GM23338 (cell line): Measurements from ENCODE around the gene NRAS. TPM values are rescaled to one million over a fixed set of nuclear protein-coding genes. Genes with fewer than 3 reads are reported as not detected.

ENCODE experiments used
- ATAC-seq: fragments of 200-7000 bp; cut with Tn5 transposase; 3 replicates; pipeline ENCODE4 v1.9.1; 2020
- DNase-seq: peaks from one replicate; pipeline ENCODE4 v3.0.0-alpha.2; 2015; ENCODE audit warnings: low spot score
- H2AFZ ChIP-seq: fragments of 200-600 bp; sonication (generic); 2 replicates; pipeline ENCODE4 v1.8.0; 2016; ENCODE audit warnings: antibody characterized with exemption, mild to moderate bottlenecking, moderate library complexity
- H3F3A ChIP-seq: fragments of 200-600 bp; sonication (generic); replicated peaks from 2 replicates; pipeline ENCODE4 v1.8.0; 2017; ENCODE audit warnings: antibody characterized with exemption, mixed run types, low read depth
- H3K27ac ChIP-seq: fragments of 200-600 bp; sonication (generic); 2 replicates; pipeline ENCODE4 v1.6.1; 2016; ENCODE audit warnings: low read depth
- H3K27me3 ChIP-seq: fragments of 200-600 bp; sonication (generic); 2 replicates; pipeline ENCODE4 v1.8.0; 2016; ENCODE audit warnings: mild to moderate bottlenecking, mixed run types, moderate library complexity; ENCODE audit not compliant: insufficient read depth
- H3K36me3 ChIP-seq: fragments of 200-600 bp; sonication (generic); 2 replicates; pipeline ENCODE4 v1.8.0; 2016; ENCODE audit warnings: mild to moderate bottlenecking; ENCODE audit not compliant: insufficient read depth
- H3K4me1 ChIP-seq: fragments of 200-600 bp; sonication (generic); 2 replicates; pipeline ENCODE4 v1.8.0; 2016; ENCODE audit warnings: mild to moderate bottlenecking, moderate library complexity; ENCODE audit not compliant: insufficient read depth
- H3K4me2 ChIP-seq: fragments of 200-600 bp; sonication (generic); 2 replicates; pipeline ENCODE4 v1.7.1; 2017; ENCODE audit warnings: mixed run types
- H3K4me3 ChIP-seq: fragments of 200-600 bp; sonication (generic); 2 replicates; pipeline ENCODE4 v1.6.1; 2016; ENCODE audit warnings: mixed run types
- H3K79me2 ChIP-seq: fragments of 200-600 bp; sonication (generic); replicated peaks from 2 replicates; pipeline ENCODE4 v1.8.0; 2017; ENCODE audit warnings: mild to moderate bottlenecking; ENCODE audit not compliant: insufficient read depth
- H3K9me2 ChIP-seq: fragments of 200-600 bp; sonication (generic); 2 replicates; pipeline ENCODE4 v1.8.0; 2017; ENCODE audit not compliant: insufficient read depth
- H4K20me1 ChIP-seq: fragments of 200-600 bp; sonication (generic); replicated peaks from 2 replicates; pipeline ENCODE4 v1.8.0; 2017; ENCODE audit warnings: mild to moderate bottlenecking; ENCODE audit not compliant: insufficient read depth
- H3K27ac Mint-ChIP-seq: 2 replicates; pipeline ENCODE4 v1.8.0; 2020; ENCODE audit warnings: inconsistent platforms, mild to moderate bottlenecking, moderate library complexity, mixed read lengths
- H3K27me3 Mint-ChIP-seq: 3 replicates; pipeline ENCODE4 v1.8.0; 2022; ENCODE audit warnings: low read depth, mild to moderate bottlenecking, moderate library complexity, mixed read lengths, inconsistent platforms; ENCODE audit not compliant: insufficient read depth, poor library complexity
- H3K36me3 Mint-ChIP-seq: 3 replicates; pipeline ENCODE4 v1.8.0; 2021; ENCODE audit warnings: low read depth, mild to moderate bottlenecking, inconsistent platforms, moderate library complexity, mixed read lengths
- H3K4me1 Mint-ChIP-seq: 3 replicates; pipeline ENCODE4 v1.8.0; 2020; ENCODE audit warnings: mild to moderate bottlenecking, inconsistent platforms, mixed read lengths
- H3K4me3 Mint-ChIP-seq: 3 replicates; pipeline ENCODE4 v1.8.0; 2021; ENCODE audit warnings: moderate library complexity, mild to moderate bottlenecking, inconsistent platforms, mixed read lengths
- H3K9me3 Mint-ChIP-seq: 3 replicates; pipeline ENCODE4 v1.8.0; 2020; ENCODE audit warnings: moderate library complexity, mild to moderate bottlenecking, inconsistent platforms, mixed read lengths
- CREB1 ChIP-seq: fragments of 250-450 bp; sonication (Bioruptor Pico); IDR thresholded peaks from 2 replicates; pipeline ENCODE4 v1.5.0; 2020; ENCODE audit warnings: low read depth, mild to moderate bottlenecking, moderate library complexity
- CTCF ChIP-seq, 2 experiments: fragments of 200-600 bp in 1 of 2; sonication (generic) in 1 of 2; conservative IDR thresholded peaks; 2 replicates each; pipeline versions ENCODE4 v1.5.1 to v1.6.1; 2016 to 2017; ENCODE audit warnings: antibody characterized with exemption in 2 of 2, low read depth in 2 of 2, mild to moderate bottlenecking in 2 of 2, moderate library complexity in 1 of 2
- ETS1 ChIP-seq: IDR thresholded peaks from 2 replicates; pipeline ENCODE4 v1.6.1; 2016; ENCODE audit warnings: antibody characterized with exemption
- EZH2 ChIP-seq: fragments of 200-600 bp; sonication (generic); IDR thresholded peaks from one replicate; pipeline ENCODE4 v1.8.0; 2017; ENCODE audit warnings: antibody characterized with exemption, mild to moderate bottlenecking, low read depth; ENCODE audit not compliant: unreplicated experiment
- EZH2phosphoT487 ChIP-seq: fragments of 200-600 bp; sonication (generic); IDR thresholded peaks from one replicate; pipeline ENCODE4 v1.8.1; 2018; ENCODE audit warnings: antibody characterized with exemption; ENCODE audit not compliant: unreplicated experiment
- JUNB ChIP-seq: IDR thresholded peaks from one replicate; pipeline ENCODE4 v1.6.1; 2016; ENCODE audit warnings: antibody characterized with exemption; ENCODE audit not compliant: unreplicated experiment
- NANOG ChIP-seq: IDR thresholded peaks from 2 replicates; pipeline ENCODE4 v1.6.1; 2016; ENCODE audit warnings: antibody characterized with exemption, borderline replicate concordance
- POLR2AphosphoS5 ChIP-seq: IDR thresholded peaks from 2 replicates; pipeline ENCODE4 v1.6.1; 2016; ENCODE audit warnings: antibody characterized with exemption, low read depth
- REST ChIP-seq: IDR thresholded peaks from one replicate; pipeline ENCODE4 v1.6.1; 2018; ENCODE audit warnings: antibody characterized with exemption; ENCODE audit not compliant: unreplicated experiment
- STAT1 ChIP-seq: IDR thresholded peaks from one replicate; pipeline ENCODE4 v1.6.1; 2016; ENCODE audit warnings: antibody characterized with exemption; ENCODE audit not compliant: unreplicated experiment
- ZNF114 ChIP-seq: fragments of 250-450 bp; sonication (Bioruptor Pico); IDR thresholded peaks from 2 replicates; pipeline ENCODE4 v1.5.0; 2020; ENCODE audit warnings: mild to moderate bottlenecking, moderate library complexity
- ZNF331 ChIP-seq: fragments of 250-450 bp; sonication (Bioruptor Pico); IDR thresholded peaks from 2 replicates; pipeline ENCODE4 v1.5.0; 2020; ENCODE audit warnings: low read depth, mild to moderate bottlenecking, moderate library complexity
- ZNF462 ChIP-seq: fragments of 250-450 bp; sonication (Bioruptor Pico); IDR thresholded peaks from 2 replicates; pipeline ENCODE4 v1.5.0; 2020; ENCODE audit warnings: mild to moderate bottlenecking, moderate library complexity
- polyA plus RNA-seq: library from polyadenylated mRNA; unstranded; fragments of >200 nt; fragmentation: Nextera tagmentation; extraction: Ambion mirVana; gene quantifications from 2 replicates; pipeline ENCODE4 v1.2.1, GENCODE V29; 2016
- total RNA-seq: library from RNA; depleted of rRNA; stranded (reverse); fragments of >200 nt; shearing (Covaris generic); gene quantifications from 2 replicates; pipeline ENCODE4 v1.2.3, GENCODE V29; 2014

NRAS gene
- total and polyA plus RNA-seq, 2 experiments from 2014 or later = 22.3 to 83.2 TPM

GRCh38 chr1:114677691-114678090 is 38.9 kb downstream of the NRAS start:
- DNase-seq (no peak), ATAC-seq (no peak)
- H3K4me1 ChIP-seq = no peaks in the 10 kb centered on the region
- no peaks in the 10 kb centered on the region for H3K36me3 ChIP-seq
- no peaks in the 10 kb centered on the region for H3K9me3 Mint-ChIP-seq
- no peaks in the 10 kb centered on the region for H3K27me3 ChIP-seq
- H3F3A ChIP-seq = no peaks in the 10 kb centered on the region
- H2AFZ ChIP-seq = no peak overlapping the region
- H3K27ac ChIP-seq = no peak overlapping the region
- H3K4me1 Mint-ChIP-seq = no peaks in the 10 kb centered on the region
- H3K27ac Mint-ChIP-seq = no peak overlapping the region
- no peaks in the 10 kb centered on the region for H4K20me1 ChIP-seq
- H3K36me3 Mint-ChIP-seq = no peaks in the 10 kb centered on the region
- no peak overlapping the region for H3K4me3 ChIP-seq
- H3K4me3 Mint-ChIP-seq = no peak overlapping the region
- H3K4me2 ChIP-seq = no peak overlapping the region
- H3K27me3 Mint-ChIP-seq = no peaks in the 10 kb centered on the region
- no peaks in the 10 kb centered on the region for H3K79me2 ChIP-seq
- no peaks in the 10 kb centered on the region for H3K9me2 ChIP-seq
- TF ChIP-seq POLR2AphosphoS5 (no peak), EZH2 (no peak), ZNF462 (CRISPR knock-in tag) (no peak), CTCF (conservative IDR thresholded peaks at IDR 0.05; ENCODE audit: low read depth in 2 of 2) (no peak), STAT1 (no peak), ZNF114 (CRISPR knock-in tag) (no peak), CREB1 (CRISPR knock-in tag) (no peak), REST (no peak), JUNB (no peak), ZNF331 (CRISPR knock-in tag) (no peak), NANOG (no peak), EZH2phosphoT487 (no peak), ETS1 (no peak)
